Skin epidermis (tissue), 12 donors: ENCODE data around the gene NDUFS5.
"Not testable (repeated sequence)": the region's sequence is repeated elsewhere in the genome, so short reads cannot be mapped to it uniquely, and the experiment has no call there.

Experiments used
- H3K27ac ChIP-seq, 21 experiments: fragments of 200-600 bp; sonication (generic) in 11 of 21; one replicate each; pipeline ENCODE4 v1.5.0; 2020; ENCODE audit warnings: mild to moderate bottlenecking in 3 of 21, inconsistent platforms in 2 of 21, moderate library complexity in 2 of 21
- H3K4me3 ChIP-seq, 7 experiments: fragments of 200-600 bp; sonication (generic) in 2 of 7; one replicate each; pipeline ENCODE4 v1.5.0; 2020; ENCODE audit warnings: inconsistent platforms in 2 of 7, mild to moderate bottlenecking in 2 of 7, moderate library complexity in 1 of 7

NDUFS5 gene

GRCh38 chr1:39026051-39026865 lies at the start of gene NDUFS5:
NDUFS5 (plus strand) TSS chr1:39026350; CDS start chr1:39028725, 2,375 bp downstream.
- peak within 1 kb of the TSS; percentile 36 to 97 (median 90) for H3K27ac ChIP-seq
- peak within 1 kb of the TSS; percentile 50 to 85 (median 69) for H3K4me3 ChIP-seq

- not testable (repeated sequence) for H3K4me3 ChIP-seq, H3K27ac ChIP-seq
Measured at GRCh38 chr1:38977399-38978244, 48.5 kb upstream of the NDUFS5 start.

- not testable (repeated sequence) for H3K27ac ChIP-seq, H3K4me3 ChIP-seq
Measured at GRCh38 chr1:38978245-38978542, 48.0 kb upstream of the NDUFS5 start.

- not testable (repeated sequence) for H3K4me3 ChIP-seq, H3K27ac ChIP-seq
Measured at GRCh38 chr1:38979380-38979779, 46.8 kb upstream of the NDUFS5 start.

- H3K27ac ChIP-seq: peak overlapping the region in 14 of 21 experiments; percentile 93 to 99 (median 96)
- no peak overlapping the region for H3K4me3 ChIP-seq
Measured at GRCh38 chr1:38989979-38990378, 36.2 kb upstream of the NDUFS5 start.

GRCh38 chr1:38990386-38990737 lies 35.8 kb upstream of the NDUFS5 start:
- Histone ChIP-seq H3K27ac (peak overlapping the region in 20 of 21 experiments; percentile 89 to 100 (median 96)), H3K4me3 (peak overlapping the region; percentile 81 to 100 (median 92))

GRCh38 chr1:38990738-38991637 lies 35.2 kb upstream of the NDUFS5 start, which contains the start of gene AKIRIN1:
AKIRIN1 (plus strand) TSS chr1:38991276; CDS start chr1:38991381, 105 bp downstream.
- Histone ChIP-seq H3K27ac (peak within 1 kb of the TSS; percentile 84 to 100 (median 96)), H3K4me3 (peak within 1 kb of the TSS; percentile 81 to 100 (median 92))

- peak overlapping the region; percentile 84 to 100 (median 96) for H3K27ac ChIP-seq
Measured at GRCh38 chr1:38991638-38992411, 34.3 kb upstream of the NDUFS5 start.

GRCh38 chr1:38992412-38993111 lies 33.6 kb upstream of the NDUFS5 start:
- peak overlapping the region; percentile 81 to 100 (median 92) for H3K4me3 ChIP-seq
- H3K27ac ChIP-seq: peak overlapping the region in 19 of 21 experiments; percentile 32 to 100 (median 97)

More at GRCh38 chr1:38991638-38992411, 34.3 kb upstream of the NDUFS5 start:
- peak overlapping the region; percentile 81 to 100 (median 92) for H3K4me3 ChIP-seq

- Histone ChIP-seq H3K4me3 (no peak overlapping the region), H3K27ac (no peak overlapping the region)
Measured at GRCh38 chr1:38994196-38994595, 32.0 kb upstream of the NDUFS5 start.

- no peak overlapping the region for H3K4me3 ChIP-seq
- H3K27ac ChIP-seq: peak overlapping the region in 11 of 21 experiments; percentile 4 to 67 (median 46)
Measured at GRCh38 chr1:38997034-38997900, 28.9 kb upstream of the NDUFS5 start.

- Histone ChIP-seq H3K4me3 (no peak overlapping the region), H3K27ac (peak overlapping the region in 6 of 21 experiments; percentile 7 to 66 (median 54))
Measured at GRCh38 chr1:38997901-38998190, 28.3 kb upstream of the NDUFS5 start.

GRCh38 chr1:39001516-39002421 lies 24.4 kb upstream of the NDUFS5 start:
- Histone ChIP-seq H3K27ac (peak overlapping the region in 4 of 21 experiments; percentile 17 to 66 (median 32)), H3K4me3 (peak overlapping the region in 1 of 7 experiments; percentile 9)

GRCh38 chr1:39003281-39003680 lies 22.9 kb upstream of the NDUFS5 start:
- Histone ChIP-seq H3K4me3 (no peak overlapping the region), H3K27ac (peak overlapping the region in 2 of 21 experiments; percentile 23 to 66)

- no peak overlapping the region for H3K4me3 ChIP-seq
- no peak overlapping the region for H3K27ac ChIP-seq
Measured at GRCh38 chr1:39003794-39004193, 22.4 kb upstream of the NDUFS5 start.

GRCh38 chr1:39006287-39006686 lies 19.9 kb upstream of the NDUFS5 start:
- H3K4me3 ChIP-seq: no peak overlapping the region
- H3K27ac ChIP-seq: no peak overlapping the region
